HS-5 (cell line): Measurements from ENCODE around the gene NPAS1.
A peak's percentile ranks its signal among the peaks of the same experiment; 100 is the strongest.
"Not testable (repeated sequence)": the region's sequence is repeated elsewhere in the genome, so short reads cannot be mapped to it uniquely, and the experiment has no call there.

Experiments used
- DNase-seq: peaks from one replicate; pipeline ENCODE4 v3.0.0-alpha.2; 2012; ENCODE audit warnings: low read depth

NPAS1 gene

GRCh38 chr19:46992699-46993535 lies 26.7 kb upstream of the NPAS1 start:
- DNase-seq: no peak

GRCh38 chr19:46993622-46994021 lies 26.0 kb upstream of the NPAS1 start:
- no peak for DNase-seq

- DNase-seq: no peak
Observed at GRCh38 chr19:46994141-46994686, 25.4 kb upstream of the NPAS1 start.

GRCh38 chr19:46995492-46995891 lies 24.1 kb upstream of the NPAS1 start:
- DNase-seq: no peak

GRCh38 chr19:46998445-46999125 lies 21.1 kb upstream of the NPAS1 start:
- DNase-seq: no peak

- no peak for DNase-seq
Observed at GRCh38 chr19:46999377-46999776, 20.3 kb upstream of the NPAS1 start.

- DNase-seq: no peak
Observed at GRCh38 chr19:46999878-47000277, 19.8 kb upstream of the NPAS1 start.

- no peak for DNase-seq
Observed at GRCh38 chr19:47000373-47000772, 19.3 kb upstream of the NPAS1 start.

GRCh38 chr19:47001584-47001983 lies 18.1 kb upstream of the NPAS1 start:
- no peak for DNase-seq

GRCh38 chr19:47002106-47002766 lies 17.4 kb upstream of the NPAS1 start:
- DNase-seq: no peak

GRCh38 chr19:47002853-47003610 lies 16.6 kb upstream of the NPAS1 start:
- DNase-seq: no peak

GRCh38 chr19:47003611-47004465 lies 15.8 kb upstream of the NPAS1 start:
- DNase-seq: no peak

GRCh38 chr19:47005164-47005641 lies 14.4 kb upstream of the NPAS1 start:
- DNase-seq: no peak

- no peak for DNase-seq
Observed at GRCh38 chr19:47005873-47006272, 13.8 kb upstream of the NPAS1 start.

GRCh38 chr19:47006496-47006895 lies 13.1 kb upstream of the NPAS1 start:
- no peak for DNase-seq

- DNase-seq: not testable (repeated sequence)
Observed at GRCh38 chr19:47010549-47010948, 9.1 kb upstream of the NPAS1 start.

GRCh38 chr19:47012617-47013016 lies 7.0 kb upstream of the NPAS1 start:
- no peak for DNase-seq

- DNase-seq: peak; percentile 36
Observed at GRCh38 chr19:47013041-47013517, 6.6 kb upstream of the NPAS1 start.

GRCh38 chr19:47018923-47019322 lies 714 bp upstream of the NPAS1 start:
- DNase-seq: no peak

- DNase-seq: no peak
Observed at GRCh38 chr19:47020132-47020805, 632 bp downstream of the NPAS1 start.
